Activated T-cell treated with anti-CD3 and anti-CD28 coated beads, Interleukin-2, amount 50 U/mL, for 72 hours (primary cell): ENCODE results near the gene OSBPL8. TPM values are rescaled to one million over a fixed set of nuclear protein-coding genes. Genes with fewer than 3 reads are reported as not detected.
"Not testable (repeated sequence)": the region's sequence is repeated elsewhere in the genome, so short reads cannot be mapped to it uniquely, and the experiment has no call there.

Experiments used
- ATAC-seq, 2 donors: fragments of 150-1000 bp; cut with Tn5 transposase; replicated peaks in 1 of 2; 2 replicates each; pipeline ENCODE4 v1.10.0; 2021; ENCODE audit warnings: moderate library complexity in 2 of 2, mild to moderate bottlenecking in 1 of 2
- DNase-seq, 2 donors: peaks; one replicate each; pipeline ENCODE4 v3.0.0; 2021 to 2022; ENCODE audit warnings: mixed read lengths in 1 of 2
- H3K27ac Mint-ChIP-seq: one replicate; pipeline ENCODE4 v1.8.0; 2022; ENCODE audit warnings: mild to moderate bottlenecking, moderate library complexity, mixed read lengths
- H3K27me3 Mint-ChIP-seq: one replicate; pipeline ENCODE4 v1.8.0; 2022; ENCODE audit warnings: low read depth, mixed read lengths
- H3K36me3 Mint-ChIP-seq, 2 donors: one replicate each; pipeline ENCODE4 v1.8.0; 2022; ENCODE audit warnings: mixed read lengths in 2 of 2, mild to moderate bottlenecking in 1 of 2; ENCODE audit not compliant: insufficient read depth in 2 of 2
- H3K4me1 Mint-ChIP-seq: one replicate; pipeline ENCODE4 v1.8.0; 2022; ENCODE audit warnings: low read depth, mixed read lengths
- H3K4me3 Mint-ChIP-seq, 2 donors: one replicate each; pipeline ENCODE4 v1.8.0; 2022; ENCODE audit warnings: mild to moderate bottlenecking in 2 of 2, mixed read lengths in 2 of 2, moderate library complexity in 2 of 2
- H3K9me3 Mint-ChIP-seq, 2 donors: one replicate each; pipeline ENCODE4 v1.8.0; 2022; ENCODE audit warnings: mixed read lengths in 2 of 2
- total RNA-seq, 2 donors: library from RNA; stranded (reverse); gene quantifications; one replicate each; pipeline ENCODE4 v1.2.3, GENCODE V29; 2022

The OSBPL8 gene
- total RNA-seq, 2 donors from 2014 or later, result 75.0 to 75.6 TPM

DNA sequence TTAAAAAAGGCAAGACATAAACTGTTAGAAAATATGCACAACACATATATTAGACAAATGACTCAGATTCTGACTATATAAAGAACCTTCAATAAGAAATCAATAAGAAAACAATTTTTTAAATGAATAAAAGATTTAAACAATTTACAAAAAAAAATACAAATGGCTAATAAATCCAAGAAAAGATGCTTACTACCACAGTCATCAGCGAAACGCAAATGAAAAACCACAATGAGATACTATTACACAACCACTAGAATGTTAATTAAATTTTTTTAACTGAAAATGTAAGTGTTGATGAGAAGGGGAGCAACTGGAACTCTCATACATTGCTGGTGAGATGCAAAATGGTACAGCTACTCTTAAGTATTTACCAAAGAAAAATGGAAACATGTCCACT, 24.4 kb downstream of the OSBPL8 start:
- H3K9me3 Mint-ChIP-seq, result no peaks in the 10 kb centered on the region
- peaks cover 53% of the 10 kb centered on the region for H3K4me1 Mint-ChIP-seq
- H3K27me3 Mint-ChIP-seq, result no peaks in the 10 kb centered on the region
- H3K4me3 Mint-ChIP-seq, result no peak overlapping the region
- ATAC-seq (no peak), DNase-seq (no peak)
- peaks cover 4 to 14% of the 10 kb centered on the region in 2 donors for H3K36me3 Mint-ChIP-seq
- H3K27ac Mint-ChIP-seq, result no peak overlapping the region

DNA sequence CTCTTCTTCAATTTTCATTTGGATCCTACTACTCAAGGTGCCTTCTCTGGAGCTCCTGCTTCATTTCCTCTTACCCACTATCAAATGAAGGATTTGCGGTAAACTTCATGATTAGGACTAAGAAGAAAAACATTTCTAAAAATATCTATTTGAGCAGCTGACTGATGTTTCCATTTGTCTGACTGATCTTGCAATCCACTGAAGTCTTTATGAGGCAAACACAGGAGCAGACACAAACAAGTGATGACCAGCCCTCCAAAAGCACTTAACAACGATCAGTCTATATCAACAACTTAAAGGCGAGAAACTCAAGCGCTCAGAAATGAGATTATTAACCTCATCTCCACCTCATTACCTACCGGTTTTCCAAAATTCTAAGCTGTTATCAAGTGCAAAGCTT, 26.2 kb downstream of the OSBPL8 start:
- Mint-ChIP-seq H3K27ac (peak overlapping the region; percentile 19), H3K9me3 (no peaks in the 10 kb centered on the region), H3K4me1 (peaks cover 51% of the 10 kb centered on the region), H3K36me3 (peaks cover 4 to 14% of the 10 kb centered on the region in 2 donors), H3K4me3 (no peak overlapping the region), H3K27me3 (no peaks in the 10 kb centered on the region)
- DNase-seq (no peak), ATAC-seq (no peak)

DNA sequence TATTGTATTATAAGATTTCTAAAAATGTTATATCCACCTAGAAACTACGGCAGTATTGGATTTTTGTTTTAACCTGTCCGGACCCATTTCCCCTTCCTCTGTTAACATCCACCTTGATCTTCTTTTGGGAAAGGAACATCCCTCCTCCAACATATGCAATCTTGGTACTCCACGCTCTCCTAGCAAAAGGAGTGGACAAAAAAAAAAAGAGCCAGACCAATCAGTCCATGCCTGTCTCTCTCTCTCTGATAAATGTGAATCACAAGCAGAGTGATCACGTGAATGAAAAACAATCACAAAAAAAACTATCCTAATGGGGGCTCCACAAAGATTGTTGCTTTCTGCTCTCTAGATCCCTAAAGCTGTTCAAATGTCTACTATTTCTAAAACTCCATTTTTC, 27.1 kb downstream of the OSBPL8 start:
- ATAC-seq, result no peak
- peaks cover 52% of the 10 kb centered on the region for H3K4me1 Mint-ChIP-seq

GRCh38 chr12:76531056-76531455, 28.5 kb downstream of the OSBPL8 start:
- Mint-ChIP-seq H3K36me3 (peaks cover 2 to 9% of the 10 kb centered on the region in 2 donors), H3K4me1 (peaks cover 43% of the 10 kb centered on the region), H3K9me3 (no peaks in the 10 kb centered on the region), H3K4me3 (no peak overlapping the region), H3K27me3 (no peaks in the 10 kb centered on the region), H3K27ac (no peak overlapping the region)
- ATAC-seq (no peak), DNase-seq (no peak)

More for the DNA sequence above, 27.1 kb downstream of the OSBPL8 start:
- DNase-seq, result no peak
- H3K27me3 Mint-ChIP-seq, result no peaks in the 10 kb centered on the region
- no peak overlapping the region for H3K4me3 Mint-ChIP-seq
- H3K36me3 Mint-ChIP-seq, result peaks cover 4 to 14% of the 10 kb centered on the region in 2 donors
- no peaks in the 10 kb centered on the region for H3K9me3 Mint-ChIP-seq
- no peak overlapping the region for H3K27ac Mint-ChIP-seq

GRCh38 chr12:76530516-76530915, 29.1 kb downstream of the OSBPL8 start:
- no peaks in the 10 kb centered on the region for H3K27me3 Mint-ChIP-seq
- no peak overlapping the region for H3K27ac Mint-ChIP-seq
- no peak for ATAC-seq
- no peak overlapping the region for H3K4me3 Mint-ChIP-seq
- no peak for DNase-seq
- H3K36me3 Mint-ChIP-seq, result peaks cover 0 to 5% of the 10 kb centered on the region in 2 donors
- H3K9me3 Mint-ChIP-seq, result no peaks in the 10 kb centered on the region
- peaks cover 41% of the 10 kb centered on the region for H3K4me1 Mint-ChIP-seq

DNA sequence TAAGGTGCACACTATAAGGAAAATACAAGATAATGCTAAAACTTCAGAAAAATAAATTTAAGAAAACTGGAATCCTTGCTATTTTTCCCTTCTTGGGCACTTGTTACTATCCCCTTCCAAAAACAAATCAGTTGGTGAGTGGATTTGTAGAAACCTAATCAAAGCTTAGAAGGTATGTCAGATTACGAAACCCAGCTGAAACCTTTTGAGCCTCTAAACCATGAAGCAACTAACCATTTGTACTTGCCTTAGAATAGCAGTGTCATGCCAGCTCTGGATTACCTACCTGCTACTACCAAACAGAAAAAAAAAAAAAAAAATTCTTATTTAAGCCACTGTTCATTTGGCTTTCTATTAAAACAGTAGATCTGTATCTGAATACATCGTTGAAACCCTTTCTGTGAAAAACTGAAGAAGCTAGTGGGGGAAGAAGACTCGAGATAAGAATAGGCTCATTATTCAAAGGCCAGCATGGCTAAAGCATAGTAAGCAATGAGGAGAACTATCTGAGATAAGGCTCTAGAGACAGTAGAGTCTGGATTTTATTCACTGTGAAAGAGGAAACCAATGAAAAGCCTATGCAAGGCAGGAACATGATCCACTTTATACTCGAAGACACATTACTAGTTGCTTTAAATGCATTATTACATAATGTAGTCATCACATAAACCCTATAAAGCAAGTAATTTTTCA, 30.2 kb downstream of the OSBPL8 start:
- H3K27ac Mint-ChIP-seq, result no peak overlapping the region
- DNase-seq (no peak), ATAC-seq (no peak)
- H3K9me3 Mint-ChIP-seq, result no peaks in the 10 kb centered on the region
- no peaks in the 10 kb centered on the region for H3K27me3 Mint-ChIP-seq
- no peak overlapping the region for H3K4me3 Mint-ChIP-seq
- H3K4me1 Mint-ChIP-seq, result peaks cover 36% of the 10 kb centered on the region
- H3K36me3 Mint-ChIP-seq, result peaks cover 0 to 5% of the 10 kb centered on the region in 2 donors

- H3K9me3 Mint-ChIP-seq, result peaks cover 5 to 7% of the 10 kb centered on the region in 2 donors
- DNase-seq, result no peak
- H3K4me3 Mint-ChIP-seq, result no peak overlapping the region
- peaks cover 36% of the 10 kb centered on the region for H3K4me1 Mint-ChIP-seq
- H3K27ac Mint-ChIP-seq, result no peak overlapping the region
- no peaks in the 10 kb centered on the region for H3K27me3 Mint-ChIP-seq
- H3K36me3 Mint-ChIP-seq, result peaks cover 17 to 22% of the 10 kb centered on the region in 2 donors
- ATAC-seq, result no peak
Observed at GRCh38 chr12:76523408-76523807, 36.2 kb downstream of the OSBPL8 start.

DNA sequence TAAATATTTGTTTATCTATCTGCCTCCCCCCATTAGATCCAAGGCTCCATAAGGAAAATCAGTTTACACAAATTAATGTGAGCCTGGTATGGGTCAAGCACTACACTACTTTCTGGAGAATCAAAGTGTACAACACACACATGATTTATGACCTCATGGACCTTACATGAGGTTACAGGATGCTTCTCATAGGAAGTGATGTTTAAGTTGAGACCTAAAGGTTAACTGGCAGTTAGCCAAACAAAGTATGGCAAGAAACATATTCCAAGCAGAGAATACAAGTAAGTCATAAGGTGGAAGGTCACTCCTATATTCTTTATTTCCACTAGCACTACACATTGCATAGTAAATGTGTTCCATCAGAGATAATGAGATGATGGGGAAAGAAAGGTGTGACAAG, 39.2 kb downstream of the OSBPL8 start:
- H3K27me3 Mint-ChIP-seq, result no peaks in the 10 kb centered on the region
- H3K4me1 Mint-ChIP-seq, result peaks cover 41% of the 10 kb centered on the region
- peaks cover 19 to 25% of the 10 kb centered on the region in 2 donors for H3K36me3 Mint-ChIP-seq
- DNase-seq (no peak), ATAC-seq (no peak)
- H3K9me3 Mint-ChIP-seq, result peaks cover 5 to 7% of the 10 kb centered on the region in 2 donors
- H3K27ac Mint-ChIP-seq, result peak overlapping the region; percentile 58
- peak overlapping the region in 1 of 2 donors; percentile 13 for H3K4me3 Mint-ChIP-seq

GRCh38 chr12:76519538-76519937, 40.0 kb downstream of the OSBPL8 start:
- Mint-ChIP-seq H3K4me1 (peaks cover 41% of the 10 kb centered on the region), H3K36me3 (peaks cover 20 to 27% of the 10 kb centered on the region in 2 donors), H3K27me3 (no peaks in the 10 kb centered on the region), H3K9me3 (peaks cover 5 to 7% of the 10 kb centered on the region in 2 donors), H3K27ac (peak overlapping the region; percentile 92), H3K4me3 (peak overlapping the region; percentile 30 to 66)
- DNase-seq (peak; percentile 8 to 15), ATAC-seq (peak; percentile 57 to 83)

DNA sequence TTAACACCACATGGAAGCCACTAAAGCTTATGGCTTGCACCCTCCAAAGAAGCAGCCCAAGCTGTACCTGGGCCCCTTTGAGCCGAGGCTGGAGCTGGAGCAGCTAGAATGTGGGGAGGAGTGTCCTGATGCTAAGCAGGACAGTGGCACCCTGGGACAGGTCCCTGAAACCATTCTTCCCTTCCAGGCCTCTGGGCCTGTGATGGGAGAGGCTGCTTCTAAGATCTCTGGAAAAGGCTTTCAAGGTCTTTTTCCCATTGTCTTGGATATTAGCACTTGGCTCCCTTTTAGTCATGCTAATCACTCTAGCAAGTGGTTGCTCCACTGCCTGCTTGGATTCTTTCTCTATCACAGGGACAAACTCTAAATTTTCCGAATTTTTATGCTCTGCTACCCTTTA, 40.9 kb downstream of the OSBPL8 start:
- H3K4me3 Mint-ChIP-seq, result no peak overlapping the region
- DNase-seq (no peak), ATAC-seq (peak in 1 of 2 donors; percentile 13)
- peaks cover 7 to 9% of the 10 kb centered on the region in 2 donors for H3K9me3 Mint-ChIP-seq
- peaks cover 23 to 29% of the 10 kb centered on the region in 2 donors for H3K36me3 Mint-ChIP-seq
- H3K4me1 Mint-ChIP-seq, result peaks cover 41% of the 10 kb centered on the region
- H3K27me3 Mint-ChIP-seq, result no peaks in the 10 kb centered on the region
- H3K27ac Mint-ChIP-seq, result no peak overlapping the region

DNA sequence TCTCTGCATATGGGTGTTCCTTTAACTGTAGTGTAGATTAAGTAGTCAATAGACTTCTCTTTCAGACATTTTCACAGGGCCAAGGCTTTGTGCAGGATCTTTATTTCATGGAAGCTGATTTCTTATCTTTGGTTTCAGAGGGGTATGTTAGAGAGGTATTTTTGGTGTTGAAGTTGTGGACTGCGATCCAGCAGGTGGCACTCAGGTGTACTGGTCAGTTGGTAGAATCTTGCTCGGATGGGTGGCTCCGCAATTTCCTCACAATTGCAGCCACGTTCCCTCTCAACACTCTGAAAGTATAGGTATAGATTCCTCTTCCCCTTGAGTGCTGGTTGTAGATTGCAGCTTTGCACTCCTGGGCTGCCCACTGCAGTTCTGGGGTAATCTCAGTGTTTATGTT, 44.3 kb downstream of the OSBPL8 start:
- DNase-seq, result no peak
- Mint-ChIP-seq H3K27me3 (no peaks in the 10 kb centered on the region), H3K36me3 (peaks cover 16 to 23% of the 10 kb centered on the region in 2 donors), H3K9me3 (peaks cover 11% of the 10 kb centered on the region in 2 donors), H3K27ac (no peak overlapping the region), H3K4me3 (no peak overlapping the region), H3K4me1 (peaks cover 26% of the 10 kb centered on the region)
- ATAC-seq, result no peak

DNA sequence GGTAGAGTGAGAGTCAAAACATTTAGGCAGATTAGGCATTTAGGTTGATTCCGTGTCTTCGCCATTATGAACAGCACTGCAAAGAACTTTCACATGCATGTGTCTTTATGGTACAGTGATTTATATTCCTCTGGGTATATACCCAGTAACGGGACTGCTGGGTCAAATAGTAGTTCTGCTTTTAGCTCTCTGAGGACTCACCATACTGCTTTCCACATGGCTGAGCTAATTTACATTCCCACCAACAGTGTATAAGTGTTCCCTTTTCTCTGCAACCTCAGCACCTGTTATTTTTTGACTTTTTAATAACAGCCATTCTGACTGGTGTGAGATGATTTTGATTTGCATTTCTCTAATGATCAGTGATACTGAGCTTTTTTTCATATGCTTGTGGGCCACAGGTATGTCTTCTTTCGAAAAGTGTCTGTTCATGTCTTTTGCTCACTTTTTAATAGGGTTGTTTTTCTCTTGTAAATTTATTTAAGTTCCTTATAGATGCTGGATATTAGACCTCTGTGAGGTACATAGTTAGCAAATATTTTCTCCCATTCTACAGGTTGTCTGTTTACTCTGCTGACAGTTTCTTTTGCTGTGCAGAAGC, 48.4 kb downstream of the OSBPL8 start:
- H3K27ac Mint-ChIP-seq, H3K4me1 Mint-ChIP-seq, DNase-seq, H3K9me3 Mint-ChIP-seq, H3K27me3 Mint-ChIP-seq, ATAC-seq, H3K4me3 Mint-ChIP-seq: not testable (repeated sequence)
- H3K36me3 Mint-ChIP-seq, result peaks cover 11 to 17% of the 10 kb centered on the region in 2 donors

DNA sequence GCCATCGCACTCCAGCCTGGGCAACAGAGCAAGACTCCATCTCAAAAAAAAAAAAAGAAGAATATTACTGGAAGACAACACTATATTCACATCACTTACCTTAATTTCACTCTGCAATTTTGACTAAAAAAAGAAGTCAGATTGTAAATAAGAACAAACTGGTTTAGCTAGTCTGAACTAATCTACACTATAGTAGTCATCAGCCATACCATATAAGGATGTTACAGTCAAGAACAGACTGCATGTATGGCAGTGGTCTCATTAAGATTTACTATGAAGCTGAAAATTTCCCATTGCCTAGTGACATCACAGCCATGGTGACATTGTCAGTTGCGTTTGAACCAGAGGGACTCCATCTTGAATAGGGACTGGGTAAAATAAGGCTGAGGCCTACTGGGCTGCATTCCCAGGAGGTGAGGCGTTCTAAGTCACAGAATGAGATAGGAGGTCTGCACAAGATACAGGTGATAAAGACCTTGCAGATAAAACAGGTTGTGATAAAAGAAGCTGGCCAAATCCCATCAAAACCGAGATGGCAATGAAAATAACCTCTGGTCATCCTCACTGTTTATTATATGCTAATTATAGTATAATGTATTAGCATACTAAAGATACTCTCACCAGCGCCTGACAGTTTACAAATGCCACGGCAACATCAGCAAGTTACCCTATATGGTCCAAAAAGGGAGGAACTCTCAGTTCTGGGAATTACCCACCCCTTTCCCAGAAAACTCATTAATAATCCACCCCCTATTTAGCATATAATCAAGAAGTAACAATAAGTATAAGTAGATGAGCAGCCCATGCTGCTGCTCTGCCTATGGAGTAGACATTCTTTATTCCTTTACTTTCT, 51.2 kb downstream of the OSBPL8 start:
- H3K27me3 Mint-ChIP-seq, result no peaks in the 10 kb centered on the region
- no peak overlapping the region for H3K27ac Mint-ChIP-seq
- H3K4me1 Mint-ChIP-seq, result no peaks in the 10 kb centered on the region
- ATAC-seq, result no peak
- peaks cover 4 to 7% of the 10 kb centered on the region in 2 donors for H3K9me3 Mint-ChIP-seq
- peaks cover 6 to 9% of the 10 kb centered on the region in 2 donors for H3K36me3 Mint-ChIP-seq
- DNase-seq, result no peak
- H3K4me3 Mint-ChIP-seq, result no peak overlapping the region
